Trophoblast cell (in vitro differentiated cells and primary cell): ENCODE measurements around the gene KCNC2.

ENCODE experiments used
- DNase-seq, 2 donors: peaks; one replicate each; pipeline ENCODE4 v3.0.0-alpha.2; 2016
- H2AFZ ChIP-seq: 2 replicates; pipeline ENCODE4 v1.6.1; 2013; ENCODE audit warnings: low read length, moderate library complexity, mild to moderate bottlenecking; ENCODE audit not compliant: insufficient read depth, poor library complexity
- H2AK5ac ChIP-seq: 2 replicates; pipeline ENCODE4 v1.6.1; 2013; ENCODE audit warnings: mild to moderate bottlenecking, low read length
- H2BK120ac ChIP-seq: 2 replicates; pipeline ENCODE4 v1.6.1; 2013; ENCODE audit warnings: low read length, mild to moderate bottlenecking, moderate library complexity; ENCODE audit not compliant: insufficient read depth, poor library complexity
- H2BK12ac ChIP-seq: 2 replicates; pipeline ENCODE4 v1.6.1; 2013; ENCODE audit warnings: mild to moderate bottlenecking, low read length, moderate library complexity
- H2BK5ac ChIP-seq: 2 replicates; pipeline ENCODE4 v1.6.1; 2013; ENCODE audit warnings: low read length, low read depth, moderate library complexity, mild to moderate bottlenecking; ENCODE audit not compliant: poor library complexity
- H3K14ac ChIP-seq: 2 replicates; pipeline ENCODE4 v1.6.1; 2013; ENCODE audit warnings: mild to moderate bottlenecking, low read length
- H3K18ac ChIP-seq: 2 replicates; pipeline ENCODE4 v1.6.1; 2013; ENCODE audit warnings: mild to moderate bottlenecking, low read length
- H3K23ac ChIP-seq: 2 replicates; pipeline ENCODE4 v1.6.1; 2013; ENCODE audit warnings: low read length
- H3K27ac ChIP-seq: 2 replicates; pipeline ENCODE4 v1.5.1; 2013; ENCODE audit warnings: low read depth, mild to moderate bottlenecking, inconsistent platforms, low read length, moderate library complexity
- H3K27me3 ChIP-seq: 2 replicates; pipeline ENCODE4 v1.6.1; 2013; ENCODE audit warnings: inconsistent platforms, mild to moderate bottlenecking, low read length, moderate library complexity; ENCODE audit not compliant: insufficient read depth
- H3K36me3 ChIP-seq, 2 experiments: 1 replicate in 1 of 2; 2 replicates in 1 of 2; pipeline ENCODE4 v1.6.1; 2013; ENCODE audit warnings: low read length in 2 of 2, mild to moderate bottlenecking in 2 of 2, moderate library complexity in 1 of 2; ENCODE audit not compliant: insufficient read depth in 2 of 2, control insufficient read depth in 1 of 2
- H3K4ac ChIP-seq: 2 replicates; pipeline ENCODE4 v1.6.1; 2013; ENCODE audit warnings: low read depth, mild to moderate bottlenecking, low read length, moderate library complexity
- H3K4me1 ChIP-seq, 2 experiments: 1 replicate in 1 of 2; 2 replicates in 1 of 2; pipeline ENCODE4 v1.6.1; 2013; ENCODE audit warnings: low read length in 2 of 2, mild to moderate bottlenecking in 2 of 2, moderate library complexity in 1 of 2; ENCODE audit not compliant: insufficient read depth in 2 of 2, control insufficient read depth in 1 of 2
- H3K4me2 ChIP-seq: 2 replicates; pipeline ENCODE4 v1.6.1; 2013; ENCODE audit warnings: inconsistent platforms, mild to moderate bottlenecking, low read length, moderate library complexity
- H3K4me3 ChIP-seq: 2 replicates; pipeline ENCODE4 v1.5.1; 2013; ENCODE audit warnings: mild to moderate bottlenecking, low read depth, low read length, inconsistent platforms
- H3K79me1 ChIP-seq: one replicate; pipeline ENCODE4 v1.6.1; 2013; ENCODE audit warnings: low read length
- H3K79me2 ChIP-seq: 2 replicates; pipeline ENCODE4 v1.6.1; 2013; ENCODE audit warnings: low read length, mild to moderate bottlenecking; ENCODE audit not compliant: control insufficient read depth, insufficient read depth, poor library complexity
- H3K9ac ChIP-seq: 2 replicates; pipeline ENCODE4 v1.6.1; 2013; ENCODE audit warnings: mild to moderate bottlenecking, low read length
- H3K9me3 ChIP-seq: 2 replicates; pipeline ENCODE4 v1.6.1; 2013; ENCODE audit warnings: low read depth, mild to moderate bottlenecking, control low read depth, inconsistent platforms, low read length; ENCODE audit not compliant: insufficient read depth
- H4K12ac ChIP-seq: 2 replicates; pipeline ENCODE4 v1.6.1; 2013; ENCODE audit warnings: low read depth, mild to moderate bottlenecking, low read length, moderate library complexity
- H4K8ac ChIP-seq: 2 replicates; pipeline ENCODE4 v1.6.1; 2013; ENCODE audit warnings: low read depth, mild to moderate bottlenecking, low read length, moderate library complexity
- H4K91ac ChIP-seq: one replicate; pipeline ENCODE4 v1.6.1; 2013; ENCODE audit warnings: low read depth, mild to moderate bottlenecking, low read length, moderate library complexity
- WGBS: extraction: QIAGEN DNeasy Blood & Tissue Kit; methylation state at CpG from one replicate; pipeline ENCODE4 v1.1.7; 2013; ENCODE audit warnings: missing lambda C conversion rate; ENCODE audit not compliant: insufficient read length, insufficient coverage; ENCODE audit errors: extremely low coverage; 5-methylcytosine and 5-hydroxymethylcytosine counted together

Gene KCNC2

GRCh38 chr12:75207338-75208083 lies 2.1 kb downstream of the KCNC2 start:
- Histone ChIP-seq H3K4me1 (peaks cover 0 to 5% of the 10 kb centered on the region in 2 experiments), H3K9me3 (peaks cover 13% of the 10 kb centered on the region), H3K27ac (no peak overlapping the region), H3K79me1 (no peaks in the 10 kb centered on the region), H2BK12ac (no peak overlapping the region), H3K79me2 (no peaks in the 10 kb centered on the region), H3K4me2 (peak overlapping the region; percentile 45), H2BK5ac (no peak overlapping the region), H3K23ac (no peak overlapping the region), H2AK5ac (no peak overlapping the region), H3K27me3 (peaks cover 28% of the 10 kb centered on the region), H3K18ac (no peak overlapping the region), H2BK120ac (no peak overlapping the region), H3K4me3 (no peak overlapping the region), H4K12ac (no peak overlapping the region), H2AFZ (no peak overlapping the region), H4K91ac (no peak overlapping the region), H3K14ac (no peak overlapping the region), H3K9ac (no peak overlapping the region), H4K8ac (no peak overlapping the region), H3K36me3 (no peaks in the 10 kb centered on the region), H3K4ac (no peak overlapping the region)
- no peak for DNase-seq
- no CpG with 5 or more reads among the region's 78 CpGs for WGBS

DNA sequence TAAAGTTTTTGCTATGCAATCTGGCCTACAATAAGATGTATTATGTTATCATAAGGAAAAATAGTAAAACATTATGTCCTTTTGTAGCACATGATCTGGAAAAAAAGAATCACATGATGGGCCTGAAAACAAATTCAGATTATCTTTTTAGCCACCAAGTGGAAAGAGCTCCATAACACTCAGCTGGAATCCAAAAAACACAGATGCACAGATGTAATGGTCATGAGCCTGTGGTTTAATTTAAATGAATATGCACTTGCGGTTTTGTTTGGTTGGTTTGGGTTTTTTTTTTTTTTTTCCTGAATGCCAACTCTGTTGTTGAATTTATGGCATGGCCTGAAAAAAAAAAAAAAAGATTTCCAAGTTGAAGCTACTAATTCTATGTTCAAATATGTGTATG lies 4.1 kb downstream of the KCNC2 start:
- Histone ChIP-seq H3K79me1 (no peaks in the 10 kb centered on the region), H3K4me1 (peaks cover 0 to 5% of the 10 kb centered on the region in 2 experiments)
- WGBS, result no CpG with 5 or more reads among the region's 1 CpG

DNA sequence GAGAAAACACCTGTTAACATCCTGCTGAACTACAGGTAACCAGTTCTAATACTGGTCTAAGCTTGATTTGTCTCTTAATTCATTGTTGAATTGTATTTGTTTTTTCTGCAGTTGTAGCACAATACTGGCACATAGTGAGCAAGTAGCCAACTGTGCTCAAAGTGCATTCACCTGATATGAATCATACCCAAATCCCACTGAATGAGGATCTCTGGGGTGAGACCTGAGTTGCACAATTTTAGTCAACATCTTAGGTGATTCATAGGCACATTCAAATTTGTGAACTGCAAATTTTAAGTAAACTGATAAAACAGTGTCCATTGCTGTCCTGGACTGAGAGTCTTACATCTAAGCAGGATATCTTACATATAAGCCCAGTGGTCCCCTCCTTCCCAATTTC lies 12.8 kb downstream of the KCNC2 start:
- H2AFZ ChIP-seq, result no peak overlapping the region
- no peak overlapping the region for H2BK5ac ChIP-seq
- H3K27ac ChIP-seq, result no peak overlapping the region
- H2BK120ac ChIP-seq, result no peak overlapping the region
- H3K14ac ChIP-seq, result no peak overlapping the region
- H3K18ac ChIP-seq, result no peak overlapping the region
- no peaks in the 10 kb centered on the region for H3K36me3 ChIP-seq
- no peaks in the 10 kb centered on the region for H3K9me3 ChIP-seq
- no peaks in the 10 kb centered on the region for H3K27me3 ChIP-seq
- no peak overlapping the region for H3K23ac ChIP-seq
- H4K8ac ChIP-seq, result no peak overlapping the region
- H4K91ac ChIP-seq, result no peak overlapping the region
- no peak overlapping the region for H2AK5ac ChIP-seq
- H2BK12ac ChIP-seq, result no peak overlapping the region
- no peak overlapping the region for H3K4me2 ChIP-seq
- H3K4ac ChIP-seq, result no peak overlapping the region
- no peak for DNase-seq
- no peak overlapping the region for H3K9ac ChIP-seq
- no peaks in the 10 kb centered on the region for H3K4me1 ChIP-seq
- no peaks in the 10 kb centered on the region for H3K79me1 ChIP-seq
- H4K12ac ChIP-seq, result no peak overlapping the region
- no peaks in the 10 kb centered on the region for H3K79me2 ChIP-seq
- no peak overlapping the region for H3K4me3 ChIP-seq

More for the DNA sequence above, 4.1 kb downstream of the KCNC2 start:
- Histone ChIP-seq H2BK12ac (no peak overlapping the region), H4K12ac (no peak overlapping the region), H4K91ac (no peak overlapping the region), H2BK5ac (no peak overlapping the region), H3K9ac (no peak overlapping the region), H2AFZ (no peak overlapping the region), H3K27me3 (peaks cover 28% of the 10 kb centered on the region), H3K14ac (no peak overlapping the region), H3K4ac (no peak overlapping the region), H3K27ac (no peak overlapping the region), H2BK120ac (no peak overlapping the region), H3K4me2 (no peak overlapping the region), H3K4me3 (no peak overlapping the region), H3K36me3 (no peaks in the 10 kb centered on the region), H3K23ac (no peak overlapping the region), H3K79me2 (no peaks in the 10 kb centered on the region), H4K8ac (no peak overlapping the region), H2AK5ac (no peak overlapping the region), H3K18ac (no peak overlapping the region), H3K9me3 (peaks cover 13% of the 10 kb centered on the region)
- no peak for DNase-seq

DNA sequence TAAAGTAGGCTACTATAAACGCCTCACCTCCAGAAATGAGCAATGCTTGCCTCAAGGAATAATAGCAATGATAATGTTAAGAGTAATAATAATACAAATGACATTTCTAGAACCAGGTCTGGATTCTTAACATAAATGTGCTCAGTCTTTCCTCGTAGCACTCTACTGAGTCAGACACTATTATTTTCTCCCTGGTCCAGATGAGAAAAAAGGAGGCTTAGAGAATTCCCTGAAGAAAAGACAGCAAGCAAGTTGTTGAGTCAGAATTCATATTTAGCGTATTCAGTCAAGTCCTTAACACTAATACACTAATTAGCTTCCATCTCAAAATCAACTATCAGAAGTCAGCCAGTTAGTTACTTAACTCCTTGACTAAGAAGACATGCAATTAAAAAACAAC lies 13.2 kb downstream of the KCNC2 start:
- Histone ChIP-seq H4K8ac (no peak overlapping the region), H3K79me2 (no peaks in the 10 kb centered on the region), H4K12ac (no peak overlapping the region), H3K79me1 (no peaks in the 10 kb centered on the region), H2AK5ac (no peak overlapping the region), H2BK120ac (no peak overlapping the region), H2AFZ (no peak overlapping the region), H3K4me2 (no peak overlapping the region), H2BK12ac (no peak overlapping the region), H3K27ac (no peak overlapping the region), H3K4ac (no peak overlapping the region), H3K27me3 (no peaks in the 10 kb centered on the region), H3K4me1 (no peaks in the 10 kb centered on the region), H3K4me3 (no peak overlapping the region), H3K9ac (no peak overlapping the region), H3K23ac (no peak overlapping the region), H3K9me3 (no peaks in the 10 kb centered on the region), H3K14ac (no peak overlapping the region), H3K36me3 (no peaks in the 10 kb centered on the region), H3K18ac (no peak overlapping the region), H2BK5ac (no peak overlapping the region), H4K91ac (no peak overlapping the region)
- no peak for DNase-seq
- no CpG with 5 or more reads among the region's 3 CpGs for WGBS
